Fibroblast of lung (primary cell): ENCODE measurements around the gene TCFL5.

ENCODE experiments used
- EZH2 ChIP-seq: IDR thresholded peaks from 2 replicates; pipeline ENCODE4 v1.5.1; 2012; ENCODE audit warnings: low read length, control low read depth, mild to moderate bottlenecking; ENCODE audit errors: missing control alignments
- TF ChIP-seq, protein P1 (sequence below), 2 donors: IDR thresholded peaks in 1 of 2; conservative IDR thresholded peaks in 1 of 2; 1 replicate in 1 of 2; 2 replicates in 1 of 2; pipeline ENCODE4 v1.5.1; 2011 to 2012; ENCODE audit warnings: low read length in 2 of 2, control low read depth in 1 of 2, inconsistent platforms in 1 of 2, low read depth in 1 of 2, mild to moderate bottlenecking in 1 of 2

DNA sequence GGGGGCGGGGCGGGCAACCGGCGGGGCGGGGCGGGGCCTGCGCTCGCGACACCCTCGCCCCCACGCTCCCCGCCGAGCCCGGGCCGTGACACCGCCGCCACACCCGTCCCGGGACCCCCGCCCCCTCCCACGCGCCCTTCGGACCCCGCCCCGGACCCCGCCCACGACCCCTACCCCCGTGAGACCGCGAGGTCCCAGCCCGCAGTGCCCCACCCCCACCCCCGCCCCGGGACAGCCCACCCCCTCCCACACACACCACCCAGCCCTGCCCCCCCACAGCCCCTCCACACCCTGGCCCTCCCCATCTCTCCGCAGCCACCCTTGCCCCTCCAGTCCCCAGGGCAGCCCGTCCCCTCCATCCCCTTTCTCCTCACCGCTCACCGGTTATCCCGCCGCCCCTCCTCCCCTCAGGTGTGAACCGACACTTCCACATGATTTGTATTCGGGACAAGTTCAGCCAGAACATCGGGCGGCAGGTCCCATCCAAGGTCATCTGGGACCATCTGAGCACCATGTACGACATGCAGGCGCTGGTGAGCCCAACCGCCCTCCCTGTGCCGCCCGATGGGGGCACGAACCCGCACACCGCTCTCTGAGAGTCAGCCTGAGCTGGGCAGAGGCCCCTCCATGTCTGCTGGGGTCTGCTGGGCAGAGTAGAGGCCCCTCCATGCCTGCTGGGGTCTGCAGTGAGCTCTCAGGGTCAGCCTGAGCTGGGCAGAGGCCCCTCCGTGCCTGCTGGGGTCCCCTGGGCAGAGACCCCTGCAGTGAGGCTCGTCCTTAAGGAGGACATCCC is 64.7 kb downstream of the TCFL5 start:
- TF ChIP-seq, protein P1, sequence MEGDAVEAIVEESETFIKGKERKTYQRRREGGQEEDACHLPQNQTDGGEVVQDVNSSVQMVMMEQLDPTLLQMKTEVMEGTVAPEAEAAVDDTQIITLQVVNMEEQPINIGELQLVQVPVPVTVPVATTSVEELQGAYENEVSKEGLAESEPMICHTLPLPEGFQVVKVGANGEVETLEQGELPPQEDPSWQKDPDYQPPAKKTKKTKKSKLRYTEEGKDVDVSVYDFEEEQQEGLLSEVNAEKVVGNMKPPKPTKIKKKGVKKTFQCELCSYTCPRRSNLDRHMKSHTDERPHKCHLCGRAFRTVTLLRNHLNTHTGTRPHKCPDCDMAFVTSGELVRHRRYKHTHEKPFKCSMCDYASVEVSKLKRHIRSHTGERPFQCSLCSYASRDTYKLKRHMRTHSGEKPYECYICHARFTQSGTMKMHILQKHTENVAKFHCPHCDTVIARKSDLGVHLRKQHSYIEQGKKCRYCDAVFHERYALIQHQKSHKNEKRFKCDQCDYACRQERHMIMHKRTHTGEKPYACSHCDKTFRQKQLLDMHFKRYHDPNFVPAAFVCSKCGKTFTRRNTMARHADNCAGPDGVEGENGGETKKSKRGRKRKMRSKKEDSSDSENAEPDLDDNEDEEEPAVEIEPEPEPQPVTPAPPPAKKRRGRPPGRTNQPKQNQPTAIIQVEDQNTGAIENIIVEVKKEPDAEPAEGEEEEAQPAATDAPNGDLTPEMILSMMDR (conservative IDR thresholded peaks at IDR 0.05 in 1 of 2, IDR thresholded peaks at IDR 0.05 in 1 of 2; ENCODE audit: low read depth in 1 of 2, low read length in 2 of 2): no peak
- no peak for TF ChIP-seq EZH2
